Measurements from ENCODE around the gene ATP5F1E. TPM values are rescaled to one million over a fixed set of nuclear protein-coding genes. Genes with fewer than 3 reads are reported as not detected.

ATP5F1E gene
- total RNA-seq (2021) (41.1 to 44.8 TPM (median 43.0 TPM) in 3 replicates), Bru-seq, nascent RNA (percentile 95 among the genes with signal in this experiment)
- long read RNA-seq, experiment 1, transcript ATP5F1E-201 (3 exons, 3,665 nt), result major isoform, 181 of 185 reads
- long read RNA-seq, experiment 1, partial matches to known transcripts, result 0 of 185 reads
- long read RNA-seq, experiment 1, other reads (novel, unspliced or antisense), result 3 of 185 reads
- long read RNA-seq, experiment 2, transcript ATP5F1E-201 (3 exons, 3,665 nt), result major isoform, 384 of 391 reads
- long read RNA-seq, experiment 2, partial matches to known transcripts, result 5 of 391 reads
- long read RNA-seq, experiment 2, other reads (novel, unspliced or antisense), result 2 of 391 reads
- long read RNA-seq, experiment 3, transcript ATP5F1E-201 (3 exons, 3,665 nt), result major isoform, 5 of 5 reads
- long read RNA-seq, experiment 3, partial matches to known transcripts, result 0 of 5 reads
- long read RNA-seq, experiment 3, other reads (novel, unspliced or antisense), result 0 of 5 reads

DNA sequence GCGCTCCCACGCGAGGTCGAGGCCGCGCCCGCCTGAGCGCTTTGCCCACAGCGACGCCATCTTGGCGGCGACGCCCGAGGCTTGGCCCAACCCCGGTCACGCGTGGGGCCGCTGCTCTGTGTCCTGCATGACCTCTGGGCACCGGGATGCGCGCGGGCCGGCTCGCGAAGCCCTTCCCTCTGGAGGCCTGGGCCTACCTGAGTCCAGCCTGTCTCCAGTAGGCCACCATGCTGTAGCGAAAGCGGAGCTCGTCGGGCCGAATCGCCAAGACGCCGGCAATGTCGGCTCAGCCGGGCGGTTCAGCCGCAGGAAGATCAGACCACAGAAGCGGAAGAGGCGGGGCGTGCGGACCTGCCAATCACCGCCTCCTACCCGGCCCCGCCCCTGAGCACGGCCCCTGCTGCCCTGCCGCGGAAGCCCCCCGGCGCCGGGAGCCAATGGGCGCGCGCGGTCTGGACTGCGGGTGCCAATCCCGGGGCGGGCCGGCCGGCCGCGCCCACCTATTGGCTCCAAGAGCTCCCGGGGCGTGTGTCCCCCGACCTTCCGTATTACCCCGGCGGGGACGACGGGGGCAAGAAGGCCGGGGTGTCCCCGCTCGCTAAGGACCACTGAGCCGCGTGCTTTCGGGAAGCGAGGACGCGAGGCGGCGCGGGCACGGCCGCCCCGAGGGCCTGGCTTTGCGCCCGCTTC is at the start of gene ATP5F1E:
TSS of gene ATP5F1E (minus strand) at position 313 of the 690 bp plus-strand sequence. CDS start at position 229, 84 bp downstream.
- H3K27ac Mint-ChIP-seq, result peak within 1 kb of the TSS; percentile 88
- peak within 1 kb of the TSS; percentile 88 for H3K4me3 Mint-ChIP-seq
- ATAC-seq, result peak; percentile 99
- ChIA-PET POLR2A (interaction anchor here (0.6 to 1.2 kb wide), 6 partner anchors 9 to 483 kb away, joined by 3 to 5 read pairs (median 4); partner anchors contain the start of gene PRELID3B), CTCF (interaction anchor here (0.7 to 1.5 kb wide), 16 partner anchors 18 to 483 kb away, joined by 3 to 10 read pairs (median 3); no protein-coding TSS in a partner anchor)
- H3K36me3 Mint-ChIP-seq, result peaks cover 71% of the 10 kb centered on the region
- H3K27me3 Mint-ChIP-seq (ENCODE audit: low read depth), result peaks cover 47% of the 10 kb centered on the region
- H3K4me1 Mint-ChIP-seq, result peaks cover 28% of the 10 kb centered on the region
- DNase-seq (ENCODE audit: low spot score), result peak; percentile 95
- H3K9me3 Mint-ChIP-seq, result no peaks in the 10 kb centered on the region
- TF ChIP-seq, protein P1, sequence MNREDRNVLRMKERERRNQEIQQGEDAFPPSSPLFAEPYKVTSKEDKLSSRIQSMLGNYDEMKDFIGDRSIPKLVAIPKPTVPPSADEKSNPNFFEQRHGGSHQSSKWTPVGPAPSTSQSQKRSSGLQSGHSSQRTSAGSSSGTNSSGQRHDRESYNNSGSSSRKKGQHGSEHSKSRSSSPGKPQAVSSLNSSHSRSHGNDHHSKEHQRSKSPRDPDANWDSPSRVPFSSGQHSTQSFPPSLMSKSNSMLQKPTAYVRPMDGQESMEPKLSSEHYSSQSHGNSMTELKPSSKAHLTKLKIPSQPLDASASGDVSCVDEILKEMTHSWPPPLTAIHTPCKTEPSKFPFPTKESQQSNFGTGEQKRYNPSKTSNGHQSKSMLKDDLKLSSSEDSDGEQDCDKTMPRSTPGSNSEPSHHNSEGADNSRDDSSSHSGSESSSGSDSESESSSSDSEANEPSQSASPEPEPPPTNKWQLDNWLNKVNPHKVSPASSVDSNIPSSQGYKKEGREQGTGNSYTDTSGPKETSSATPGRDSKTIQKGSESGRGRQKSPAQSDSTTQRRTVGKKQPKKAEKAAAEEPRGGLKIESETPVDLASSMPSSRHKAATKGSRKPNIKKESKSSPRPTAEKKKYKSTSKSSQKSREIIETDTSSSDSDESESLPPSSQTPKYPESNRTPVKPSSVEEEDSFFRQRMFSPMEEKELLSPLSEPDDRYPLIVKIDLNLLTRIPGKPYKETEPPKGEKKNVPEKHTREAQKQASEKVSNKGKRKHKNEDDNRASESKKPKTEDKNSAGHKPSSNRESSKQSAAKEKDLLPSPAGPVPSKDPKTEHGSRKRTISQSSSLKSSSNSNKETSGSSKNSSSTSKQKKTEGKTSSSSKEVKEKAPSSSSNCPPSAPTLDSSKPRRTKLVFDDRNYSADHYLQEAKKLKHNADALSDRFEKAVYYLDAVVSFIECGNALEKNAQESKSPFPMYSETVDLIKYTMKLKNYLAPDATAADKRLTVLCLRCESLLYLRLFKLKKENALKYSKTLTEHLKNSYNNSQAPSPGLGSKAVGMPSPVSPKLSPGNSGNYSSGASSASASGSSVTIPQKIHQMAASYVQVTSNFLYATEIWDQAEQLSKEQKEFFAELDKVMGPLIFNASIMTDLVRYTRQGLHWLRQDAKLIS (CRISPR knock-in tag; IDR thresholded peaks at IDR 0.05; ENCODE audit: borderline replicate concordance), result peak; percentile 39; the same call in 1 of the 2 replicates
- TF ChIP-seq, protein P2, sequence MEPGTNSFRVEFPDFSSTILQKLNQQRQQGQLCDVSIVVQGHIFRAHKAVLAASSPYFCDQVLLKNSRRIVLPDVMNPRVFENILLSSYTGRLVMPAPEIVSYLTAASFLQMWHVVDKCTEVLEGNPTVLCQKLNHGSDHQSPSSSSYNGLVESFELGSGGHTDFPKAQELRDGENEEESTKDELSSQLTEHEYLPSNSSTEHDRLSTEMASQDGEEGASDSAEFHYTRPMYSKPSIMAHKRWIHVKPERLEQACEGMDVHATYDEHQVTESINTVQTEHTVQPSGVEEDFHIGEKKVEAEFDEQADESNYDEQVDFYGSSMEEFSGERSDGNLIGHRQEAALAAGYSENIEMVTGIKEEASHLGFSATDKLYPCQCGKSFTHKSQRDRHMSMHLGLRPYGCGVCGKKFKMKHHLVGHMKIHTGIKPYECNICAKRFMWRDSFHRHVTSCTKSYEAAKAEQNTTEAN (CRISPR knock-in tag; IDR thresholded peaks at IDR 0.05), result no peak
- TF ChIP-seq SMAD4 (CRISPR knock-in tag; IDR thresholded peaks at IDR 0.05) (no peak), NR2C2 (CRISPR knock-in tag; IDR thresholded peaks at IDR 0.05) (peak; percentile 49; the same call in 1 of the 2 replicates), NR3C1 (CRISPR knock-in tag; conservative IDR thresholded peaks at IDR 0.05; ENCODE audit: low read depth) (no peak), CREM (CRISPR knock-in tag; IDR thresholded peaks at IDR 0.05) (peak; percentile 56; the same call in 1 of the 2 replicates), ZNF671 (CRISPR knock-in tag; IDR thresholded peaks at IDR 0.05) (no peak), NFYB (CRISPR knock-in tag; conservative IDR thresholded peaks at IDR 0.05; ENCODE audit: low read depth) (peak; percentile 84), TP53 (CRISPR knock-in tag; IDR thresholded peaks at IDR 0.05) (no peak), TEAD4 (CRISPR knock-in tag; IDR thresholded peaks at IDR 0.05) (0 out of 2 replicates have a peak, but pooled peaks have one; percentile 27), ZNF416 (CRISPR knock-in tag; IDR thresholded peaks at IDR 0.05) (0 out of 2 replicates have a peak, but pooled peaks have one; percentile 46), ELF4 (CRISPR knock-in tag; IDR thresholded peaks at IDR 0.05; ENCODE audit: low read depth) (no peak), ETV6 (CRISPR knock-in tag; IDR thresholded peaks at IDR 0.05) (peak; percentile 83; the same call in 1 of the 2 replicates), GTF2I (CRISPR knock-in tag; conservative IDR thresholded peaks at IDR 0.05) (no peak)
- TF ChIP-seq, protein P3, sequence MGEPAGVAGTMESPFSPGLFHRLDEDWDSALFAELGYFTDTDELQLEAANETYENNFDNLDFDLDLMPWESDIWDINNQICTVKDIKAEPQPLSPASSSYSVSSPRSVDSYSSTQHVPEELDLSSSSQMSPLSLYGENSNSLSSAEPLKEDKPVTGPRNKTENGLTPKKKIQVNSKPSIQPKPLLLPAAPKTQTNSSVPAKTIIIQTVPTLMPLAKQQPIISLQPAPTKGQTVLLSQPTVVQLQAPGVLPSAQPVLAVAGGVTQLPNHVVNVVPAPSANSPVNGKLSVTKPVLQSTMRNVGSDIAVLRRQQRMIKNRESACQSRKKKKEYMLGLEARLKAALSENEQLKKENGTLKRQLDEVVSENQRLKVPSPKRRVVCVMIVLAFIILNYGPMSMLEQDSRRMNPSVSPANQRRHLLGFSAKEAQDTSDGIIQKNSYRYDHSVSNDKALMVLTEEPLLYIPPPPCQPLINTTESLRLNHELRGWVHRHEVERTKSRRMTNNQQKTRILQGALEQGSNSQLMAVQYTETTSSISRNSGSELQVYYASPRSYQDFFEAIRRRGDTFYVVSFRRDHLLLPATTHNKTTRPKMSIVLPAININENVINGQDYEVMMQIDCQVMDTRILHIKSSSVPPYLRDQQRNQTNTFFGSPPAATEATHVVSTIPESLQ (CRISPR knock-in tag; IDR thresholded peaks at IDR 0.05), result peak; percentile 10; the same call in 1 of the 2 replicates
- TF ChIP-seq, protein P4, sequence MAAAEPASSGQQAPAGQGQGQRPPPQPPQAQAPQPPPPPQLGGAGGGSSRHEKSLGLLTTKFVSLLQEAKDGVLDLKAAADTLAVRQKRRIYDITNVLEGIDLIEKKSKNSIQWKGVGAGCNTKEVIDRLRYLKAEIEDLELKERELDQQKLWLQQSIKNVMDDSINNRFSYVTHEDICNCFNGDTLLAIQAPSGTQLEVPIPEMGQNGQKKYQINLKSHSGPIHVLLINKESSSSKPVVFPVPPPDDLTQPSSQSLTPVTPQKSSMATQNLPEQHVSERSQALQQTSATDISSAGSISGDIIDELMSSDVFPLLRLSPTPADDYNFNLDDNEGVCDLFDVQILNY (CRISPR knock-in tag; IDR thresholded peaks at IDR 0.05), result peak; percentile 60; the same call in 1 of the 2 replicates
- TF ChIP-seq, protein P5, sequence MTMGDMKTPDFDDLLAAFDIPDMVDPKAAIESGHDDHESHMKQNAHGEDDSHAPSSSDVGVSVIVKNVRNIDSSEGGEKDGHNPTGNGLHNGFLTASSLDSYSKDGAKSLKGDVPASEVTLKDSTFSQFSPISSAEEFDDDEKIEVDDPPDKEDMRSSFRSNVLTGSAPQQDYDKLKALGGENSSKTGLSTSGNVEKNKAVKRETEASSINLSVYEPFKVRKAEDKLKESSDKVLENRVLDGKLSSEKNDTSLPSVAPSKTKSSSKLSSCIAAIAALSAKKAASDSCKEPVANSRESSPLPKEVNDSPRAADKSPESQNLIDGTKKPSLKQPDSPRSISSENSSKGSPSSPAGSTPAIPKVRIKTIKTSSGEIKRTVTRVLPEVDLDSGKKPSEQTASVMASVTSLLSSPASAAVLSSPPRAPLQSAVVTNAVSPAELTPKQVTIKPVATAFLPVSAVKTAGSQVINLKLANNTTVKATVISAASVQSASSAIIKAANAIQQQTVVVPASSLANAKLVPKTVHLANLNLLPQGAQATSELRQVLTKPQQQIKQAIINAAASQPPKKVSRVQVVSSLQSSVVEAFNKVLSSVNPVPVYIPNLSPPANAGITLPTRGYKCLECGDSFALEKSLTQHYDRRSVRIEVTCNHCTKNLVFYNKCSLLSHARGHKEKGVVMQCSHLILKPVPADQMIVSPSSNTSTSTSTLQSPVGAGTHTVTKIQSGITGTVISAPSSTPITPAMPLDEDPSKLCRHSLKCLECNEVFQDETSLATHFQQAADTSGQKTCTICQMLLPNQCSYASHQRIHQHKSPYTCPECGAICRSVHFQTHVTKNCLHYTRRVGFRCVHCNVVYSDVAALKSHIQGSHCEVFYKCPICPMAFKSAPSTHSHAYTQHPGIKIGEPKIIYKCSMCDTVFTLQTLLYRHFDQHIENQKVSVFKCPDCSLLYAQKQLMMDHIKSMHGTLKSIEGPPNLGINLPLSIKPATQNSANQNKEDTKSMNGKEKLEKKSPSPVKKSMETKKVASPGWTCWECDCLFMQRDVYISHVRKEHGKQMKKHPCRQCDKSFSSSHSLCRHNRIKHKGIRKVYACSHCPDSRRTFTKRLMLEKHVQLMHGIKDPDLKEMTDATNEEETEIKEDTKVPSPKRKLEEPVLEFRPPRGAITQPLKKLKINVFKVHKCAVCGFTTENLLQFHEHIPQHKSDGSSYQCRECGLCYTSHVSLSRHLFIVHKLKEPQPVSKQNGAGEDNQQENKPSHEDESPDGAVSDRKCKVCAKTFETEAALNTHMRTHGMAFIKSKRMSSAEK (CRISPR knock-in tag; IDR thresholded peaks at IDR 0.05; ENCODE audit: borderline replicate concordance), result no peak
- TF ChIP-seq, protein P6, sequence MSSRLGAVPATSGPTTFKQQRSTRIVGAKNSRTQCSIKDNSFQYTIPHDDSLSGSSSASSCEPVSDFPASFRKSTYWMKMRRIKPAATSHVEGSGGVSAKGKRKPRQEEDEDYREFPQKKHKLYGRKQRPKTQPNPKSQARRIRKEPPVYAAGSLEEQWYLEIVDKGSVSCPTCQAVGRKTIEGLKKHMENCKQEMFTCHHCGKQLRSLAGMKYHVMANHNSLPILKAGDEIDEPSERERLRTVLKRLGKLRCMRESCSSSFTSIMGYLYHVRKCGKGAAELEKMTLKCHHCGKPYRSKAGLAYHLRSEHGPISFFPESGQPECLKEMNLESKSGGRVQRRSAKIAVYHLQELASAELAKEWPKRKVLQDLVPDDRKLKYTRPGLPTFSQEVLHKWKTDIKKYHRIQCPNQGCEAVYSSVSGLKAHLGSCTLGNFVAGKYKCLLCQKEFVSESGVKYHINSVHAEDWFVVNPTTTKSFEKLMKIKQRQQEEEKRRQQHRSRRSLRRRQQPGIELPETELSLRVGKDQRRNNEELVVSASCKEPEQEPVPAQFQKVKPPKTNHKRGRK (CRISPR knock-in tag; IDR thresholded peaks at IDR 0.05; ENCODE audit: borderline replicate concordance), result no peak
- TF ChIP-seq, protein P7, sequence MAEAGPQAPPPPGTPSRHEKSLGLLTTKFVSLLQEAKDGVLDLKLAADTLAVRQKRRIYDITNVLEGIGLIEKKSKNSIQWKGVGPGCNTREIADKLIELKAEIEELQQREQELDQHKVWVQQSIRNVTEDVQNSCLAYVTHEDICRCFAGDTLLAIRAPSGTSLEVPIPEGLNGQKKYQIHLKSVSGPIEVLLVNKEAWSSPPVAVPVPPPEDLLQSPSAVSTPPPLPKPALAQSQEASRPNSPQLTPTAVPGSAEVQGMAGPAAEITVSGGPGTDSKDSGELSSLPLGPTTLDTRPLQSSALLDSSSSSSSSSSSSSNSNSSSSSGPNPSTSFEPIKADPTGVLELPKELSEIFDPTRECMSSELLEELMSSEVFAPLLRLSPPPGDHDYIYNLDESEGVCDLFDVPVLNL (CRISPR knock-in tag; IDR thresholded peaks at IDR 0.05; ENCODE audit: borderline replicate concordance, low read depth), result no peak
